GM12874 (cell line): ENCODE results near the gene NFAM1.

Source experiments
- CTCF ChIP-seq: IDR thresholded peaks from 2 replicates; pipeline ENCODE4 v1.5.1; 2011; ENCODE audit warnings: low read depth, mild to moderate bottlenecking, control low read depth, low read length, moderate library complexity; ENCODE audit not compliant: insufficient read depth

Gene NFAM1

GRCh38 chr22:42410708-42411107 is 21.5 kb downstream of the NFAM1 start:
- no peak for TF ChIP-seq CTCF

- no peak for TF ChIP-seq CTCF
Observed at GRCh38 chr22:42408810-42409529, 23.2 kb downstream of the NFAM1 start.

- no peak for TF ChIP-seq CTCF
Observed at GRCh38 chr22:42408276-42408675, 23.9 kb downstream of the NFAM1 start.

- no peak for TF ChIP-seq CTCF
Observed at GRCh38 chr22:42404266-42404665, 27.9 kb downstream of the NFAM1 start.

GRCh38 chr22:42401535-42402334 is 30.5 kb downstream of the NFAM1 start:
- TF ChIP-seq CTCF: no peak

- no peak for TF ChIP-seq CTCF
Observed at GRCh38 chr22:42400811-42401534, 31.2 kb downstream of the NFAM1 start.
